Dedifferentiated amniotic fluid mesenchymal stem cell (primary cell): Measurements from ENCODE around the gene FSD1.
"Not testable (repeated sequence)": the region's sequence is repeated elsewhere in the genome, so short reads cannot be mapped to it uniquely, and the experiment has no call there.

Experiments used
- DNase-seq: peaks from one replicate; pipeline ENCODE4 v3.0.0-alpha.2; 2016; ENCODE audit errors: extremely low spot score

FSD1 gene

GRCh38 chr19:4319067-4319718 lies 14.8 kb downstream of the FSD1 start:
- no peak for DNase-seq

DNA sequence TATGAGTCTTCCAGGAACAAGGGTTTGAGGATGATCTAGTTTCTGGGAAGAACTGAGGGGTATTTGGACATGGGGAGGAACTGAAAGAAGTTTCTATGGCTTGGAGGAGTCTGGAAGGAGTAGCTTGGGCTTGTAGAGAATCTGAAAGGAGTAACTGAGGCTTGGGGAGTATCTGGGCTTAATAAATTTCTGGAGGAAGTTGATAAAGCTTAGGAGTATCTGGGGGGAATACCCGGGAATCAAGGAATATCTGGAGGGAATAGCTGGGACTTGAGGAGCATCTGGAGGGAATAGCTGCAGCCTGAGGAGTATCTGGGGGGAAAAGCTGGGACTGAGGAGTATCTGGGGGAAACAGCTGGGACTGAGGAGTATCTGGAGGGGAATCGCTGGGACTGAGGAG lies 16.0 kb downstream of the FSD1 start:
- DNase-seq, result no peak

GRCh38 chr19:4322942-4323665 lies 18.7 kb downstream of the FSD1 start:
- no peak for DNase-seq

GRCh38 chr19:4323692-4324091 lies 19.3 kb downstream of the FSD1 start:
- no peak for DNase-seq

- DNase-seq, result no peak
Measured at GRCh38 chr19:4324228-4324627, 19.8 kb downstream of the FSD1 start.

DNA sequence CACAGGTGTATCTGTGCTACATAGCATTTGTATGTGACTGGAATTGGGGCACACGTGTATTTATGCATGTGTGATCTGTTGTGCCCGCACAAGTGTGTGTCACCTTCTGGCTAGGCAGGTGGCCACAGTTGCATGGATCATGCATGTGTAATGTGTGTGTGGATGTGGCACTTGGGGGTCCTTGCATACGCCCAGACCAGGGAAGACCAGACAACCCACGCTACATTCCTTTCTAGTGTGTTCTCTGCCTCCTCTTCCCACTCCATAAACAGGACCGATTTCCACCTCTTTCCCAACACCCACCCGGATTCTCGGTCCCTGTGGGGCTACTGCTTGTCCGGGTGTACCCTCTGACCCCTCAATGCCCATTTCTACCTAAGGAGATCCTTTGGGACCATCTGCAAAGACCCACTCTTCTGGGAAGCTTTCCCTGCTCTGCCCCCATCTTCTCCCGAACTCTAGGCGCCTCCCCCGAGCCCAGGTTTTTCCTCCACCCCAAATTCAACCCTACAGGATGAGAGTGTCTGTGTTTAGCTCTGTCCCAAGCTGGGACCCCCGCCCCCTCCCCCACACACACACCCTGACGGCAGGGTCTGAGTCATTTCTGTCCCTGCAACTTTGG lies 21.9 kb downstream of the FSD1 start:
- no peak for DNase-seq

DNA sequence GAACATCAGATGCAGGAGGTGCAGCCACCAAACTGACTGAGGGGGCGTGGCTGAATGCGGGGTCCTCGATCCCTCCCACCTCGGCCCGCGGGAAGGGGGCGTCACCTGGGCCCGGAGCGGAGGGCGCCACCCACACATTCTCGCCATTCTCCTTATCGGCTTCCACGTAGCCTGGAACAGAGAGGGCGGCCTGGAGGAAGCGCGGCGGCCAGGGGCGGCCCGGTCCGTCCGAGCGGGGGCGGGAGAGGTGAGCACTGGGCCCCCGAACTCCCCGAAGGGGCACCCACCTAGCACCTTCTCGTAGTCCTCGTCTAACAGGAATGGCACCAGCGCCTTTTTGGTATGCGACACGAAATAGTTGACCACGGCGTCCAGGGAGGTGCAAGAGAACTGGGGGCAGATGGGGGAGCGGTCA lies 22.4 kb downstream of the FSD1 start:
- DNase-seq, result no peak

DNA sequence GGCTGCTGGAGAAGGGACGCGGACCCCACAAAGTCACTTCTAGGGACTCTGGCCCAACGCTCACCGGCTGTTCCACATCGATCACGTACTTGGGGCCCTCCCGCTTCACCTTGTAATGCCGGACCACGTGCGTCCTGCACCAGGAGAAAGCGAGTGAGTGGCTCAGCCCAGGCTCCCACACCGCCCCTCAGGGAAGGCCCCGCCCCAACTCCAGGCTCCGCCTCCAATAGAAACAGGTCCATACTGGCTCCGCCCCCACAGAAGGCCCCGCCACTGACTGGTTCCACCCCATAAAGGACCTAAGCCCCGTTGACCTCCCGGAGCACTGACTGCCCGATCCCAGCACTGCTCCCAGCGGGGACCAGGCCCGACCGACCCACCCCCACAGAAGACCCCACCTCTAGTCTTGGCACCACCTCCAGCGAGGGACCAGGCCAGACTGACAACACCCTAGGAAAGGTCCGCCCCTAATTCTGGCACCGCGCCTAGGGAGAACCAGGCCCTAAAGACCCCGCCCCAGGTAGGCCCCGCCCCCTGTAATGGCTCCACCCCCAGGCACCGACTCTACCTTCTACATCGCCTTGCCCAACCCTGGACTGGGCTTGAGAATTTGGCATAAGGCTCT lies 23.0 kb downstream of the FSD1 start:
- DNase-seq, result no peak

DNA sequence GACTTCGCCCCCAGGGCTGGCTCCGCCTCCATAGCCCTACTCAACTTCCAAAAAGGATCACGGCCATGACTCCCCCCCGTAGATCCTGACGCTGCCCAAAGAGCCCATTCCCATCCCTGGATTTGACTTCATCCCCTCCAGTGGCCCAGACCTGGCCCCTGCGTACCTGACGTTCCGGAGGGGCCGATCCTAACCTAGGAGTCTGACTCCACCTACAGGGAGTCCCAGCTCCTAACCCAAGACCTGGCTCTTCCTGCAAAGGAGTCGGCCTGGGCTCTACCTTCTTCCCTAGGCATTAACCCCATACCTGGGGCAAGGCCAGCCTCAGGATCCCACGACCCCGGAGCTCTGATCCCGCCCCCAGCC lies 23.5 kb downstream of the FSD1 start:
- no peak for DNase-seq

- peak; percentile 86 for DNase-seq
Measured at GRCh38 chr19:4328243-4328990, 24.0 kb downstream of the FSD1 start.

GRCh38 chr19:4328991-4329681 lies 24.7 kb downstream of the FSD1 start:
- DNase-seq, result not testable (repeated sequence)

GRCh38 chr19:4329858-4330257 lies 25.5 kb downstream of the FSD1 start:
- no peak for DNase-seq

DNA sequence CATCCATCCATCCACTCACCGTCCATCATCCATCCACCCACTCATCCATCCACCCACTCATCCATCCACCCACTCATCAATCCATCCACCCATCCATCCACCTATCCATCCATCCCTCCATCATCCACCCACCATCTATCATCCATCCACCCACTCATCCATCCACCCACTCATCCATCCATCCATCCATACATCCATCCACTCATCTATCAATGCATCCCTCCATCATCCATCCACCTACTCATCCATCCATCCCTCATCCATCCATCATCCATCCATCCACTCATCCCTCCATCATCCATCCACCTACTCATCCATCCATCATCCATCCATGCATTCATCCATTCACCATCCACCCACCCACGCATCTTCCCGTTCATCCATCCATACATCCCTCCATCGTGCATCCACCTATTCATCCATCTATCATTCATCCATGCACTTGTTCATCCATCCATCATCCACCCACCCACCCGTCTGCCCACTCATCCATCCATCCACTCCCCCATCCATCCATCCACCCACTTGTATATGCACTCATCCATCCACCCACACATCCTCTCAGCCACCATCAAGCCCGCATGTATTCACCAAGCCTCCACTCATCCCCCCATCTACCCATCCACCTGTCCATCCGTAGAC lies 30.7 kb downstream of the FSD1 start:
- no peak for DNase-seq

GRCh38 chr19:4337906-4338440 lies 33.6 kb downstream of the FSD1 start:
- no peak for DNase-seq

DNA sequence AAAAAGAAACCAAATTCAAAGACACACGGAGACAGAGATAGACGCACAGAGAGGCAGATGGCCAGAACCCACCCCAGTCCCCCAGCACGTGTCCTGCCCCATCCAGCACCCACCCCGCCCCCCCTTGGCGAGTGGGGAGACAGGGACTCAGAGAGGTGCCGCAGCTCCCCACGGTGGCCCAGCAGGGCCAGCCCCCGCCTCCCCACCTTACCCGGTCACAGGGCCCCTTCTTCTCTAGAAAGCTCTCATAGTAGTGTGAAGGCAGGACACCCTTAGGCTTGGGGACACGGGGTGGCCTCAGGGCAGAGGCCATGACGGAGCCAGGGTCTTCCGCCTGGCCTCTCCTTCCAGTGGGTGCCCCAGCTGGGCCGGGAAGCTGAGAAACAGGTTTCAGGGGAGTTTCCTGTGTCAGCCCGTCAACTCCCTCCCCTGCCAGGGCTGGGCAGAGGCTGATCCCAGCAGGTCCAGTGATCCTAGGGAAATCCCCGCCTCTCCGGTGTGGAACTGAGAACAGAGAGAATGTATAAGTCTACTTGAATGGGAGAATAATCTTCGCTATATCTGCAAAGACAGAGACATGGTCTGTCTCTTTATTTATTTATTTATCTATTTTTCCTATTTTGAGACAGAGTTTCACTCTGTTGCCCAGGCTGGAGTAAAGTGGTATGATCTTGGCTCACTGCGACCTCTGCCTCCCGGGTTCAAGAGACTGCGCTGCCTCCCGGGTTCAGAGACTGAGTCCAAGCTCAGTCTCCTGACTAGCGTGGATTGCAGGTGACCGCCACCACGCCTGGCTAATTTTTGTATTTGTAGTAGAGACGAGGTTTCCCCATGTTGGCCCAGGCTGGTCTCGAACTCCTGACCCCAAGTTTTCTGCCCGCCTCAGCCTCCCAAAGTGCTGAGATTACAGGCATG lies 34.3 kb downstream of the FSD1 start, which contains the start of gene STAP2:
STAP2 (minus strand) TSS at position 387 of the 915 bp plus-strand sequence; CDS start at position 313, 74 bp downstream.
- DNase-seq, result no peak

GRCh38 chr19:4342314-4342614 lies 37.9 kb downstream of the FSD1 start:
- DNase-seq, result no peak

DNA sequence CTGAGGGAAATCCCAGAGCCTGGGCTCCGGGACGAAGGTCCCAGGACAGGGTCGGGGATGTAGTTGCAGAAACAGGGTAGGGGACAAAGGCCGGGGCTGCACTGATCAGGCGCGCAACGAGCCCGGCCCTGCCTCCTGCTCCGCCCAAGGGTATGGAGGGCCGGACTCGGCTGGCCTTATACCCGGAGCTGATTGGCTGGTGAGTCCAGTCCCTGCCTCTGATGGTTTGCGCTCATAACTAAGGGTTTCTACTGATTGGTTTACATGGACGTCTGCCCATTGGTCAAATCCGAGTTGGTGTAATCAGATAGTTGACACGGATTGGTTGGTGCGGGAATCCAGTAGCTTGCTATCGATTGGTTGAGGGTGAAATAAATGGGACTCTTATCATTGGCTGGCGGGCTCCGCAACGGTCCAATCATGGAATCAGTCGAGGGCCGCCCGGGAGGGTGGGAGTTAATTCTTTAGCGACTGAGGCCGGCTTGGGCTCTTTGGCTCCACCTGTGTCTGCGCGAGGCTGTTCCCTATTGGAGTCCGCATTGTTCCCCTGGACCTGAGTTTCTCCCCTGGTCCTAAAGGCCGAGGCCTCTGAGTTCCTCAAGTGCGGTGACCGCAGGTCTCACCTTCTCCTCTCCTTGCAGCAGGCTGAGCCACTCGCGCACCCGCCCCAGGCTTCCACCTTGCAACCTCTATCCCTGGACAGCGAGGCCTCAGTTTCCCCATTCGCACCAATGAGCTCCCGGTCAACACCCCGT lies 38.4 kb downstream of the FSD1 start:
- peak; percentile 100 for DNase-seq

DNA sequence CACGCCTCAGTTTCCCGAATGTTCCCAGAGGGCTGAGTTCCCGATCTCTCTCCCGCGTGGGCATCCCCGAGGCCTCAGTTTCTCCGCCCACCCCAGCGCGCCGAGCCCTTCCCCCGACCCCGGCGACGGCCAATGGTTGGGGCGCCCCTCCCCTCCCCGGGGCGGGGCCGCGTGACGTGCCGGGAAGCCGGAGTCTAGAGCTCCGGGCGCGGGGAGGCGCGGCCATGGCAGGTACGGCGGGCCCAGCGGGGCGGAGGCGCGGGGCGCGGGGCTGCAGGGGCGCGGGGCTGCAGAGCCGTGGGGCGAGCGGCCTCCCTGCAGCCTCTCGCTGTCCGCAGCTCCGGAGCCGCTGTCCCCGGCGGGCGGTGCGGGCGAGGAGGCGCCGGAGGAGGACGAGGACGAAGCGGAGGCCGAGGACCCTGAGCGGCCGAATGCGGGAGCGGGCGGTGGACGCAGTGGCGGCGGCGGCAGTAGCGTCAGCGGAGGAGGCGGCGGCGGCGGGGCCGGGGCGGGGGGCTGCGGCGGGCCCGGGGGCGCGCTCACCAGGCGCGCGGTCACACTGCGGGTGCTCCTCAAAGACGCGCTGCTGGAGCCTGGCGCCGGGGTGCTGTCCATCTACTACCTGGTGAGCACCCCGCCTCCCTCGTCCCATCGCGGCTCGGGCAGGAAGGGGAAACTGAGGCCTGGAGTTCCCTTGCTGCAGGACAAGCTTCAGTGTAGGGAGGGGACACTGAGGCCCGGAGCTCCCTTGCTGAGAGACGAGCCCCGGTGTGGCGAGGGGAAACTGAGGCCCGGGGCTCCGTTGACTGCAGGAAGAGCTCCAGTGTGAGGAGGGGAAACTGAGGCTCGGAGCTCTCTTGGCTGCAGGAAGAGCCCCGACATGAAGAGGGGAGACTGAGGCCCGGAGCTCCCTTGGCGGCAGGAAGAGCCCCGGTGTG lies 39.2 kb downstream of the FSD1 start, which contains the start of gene MPND:
MPND (plus strand) TSS at position 193 of the 938 bp plus-strand sequence; CDS start at position 225, 32 bp downstream.
- peak; percentile 77 for DNase-seq
